ENCODE data around the gene RAB37. TPM values are rescaled to one million over a fixed set of nuclear protein-coding genes. Genes with fewer than 3 reads are reported as not detected.

Gene RAB37
- polyA plus RNA-seq, 1 experiment = 0.12 TPM

DNA sequence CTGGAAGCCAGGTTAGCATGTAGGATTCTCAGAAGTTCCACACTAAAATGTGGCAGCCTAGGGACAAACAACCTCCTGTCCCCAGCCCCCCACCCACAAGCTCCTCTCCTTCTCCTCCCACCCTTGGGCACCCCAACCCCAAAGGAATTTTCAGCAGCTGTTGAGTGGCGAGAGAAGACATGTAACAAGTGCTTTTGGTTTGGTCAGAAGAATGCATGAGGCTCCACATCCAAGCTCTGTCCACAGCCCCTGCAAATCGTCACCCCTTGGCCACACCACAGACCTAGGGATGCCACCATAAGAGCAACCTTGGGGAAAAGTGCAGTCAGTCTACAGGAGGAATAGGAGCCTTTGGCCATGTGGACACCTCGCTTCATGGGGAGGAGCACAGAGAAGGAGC lies 11.9 kb upstream of the RAB37 start:
- Histone ChIP-seq H3K36me3 (ENCODE audit: control insufficient read depth, insufficient read depth, low read length) (no peaks in the 10 kb centered on the region), H3K4me3 (ENCODE audit: low read depth, low read length) (no peak overlapping the region), H3K27me3 (ENCODE audit: control insufficient read depth, insufficient read depth, low read length) (no peaks in the 10 kb centered on the region)
- DNase-seq (ENCODE audit: low read depth) = no peak
- ChIA-PET POLR2A (no interaction called here), CTCF (no interaction called here)
- TF ChIP-seq, protein P1, sequence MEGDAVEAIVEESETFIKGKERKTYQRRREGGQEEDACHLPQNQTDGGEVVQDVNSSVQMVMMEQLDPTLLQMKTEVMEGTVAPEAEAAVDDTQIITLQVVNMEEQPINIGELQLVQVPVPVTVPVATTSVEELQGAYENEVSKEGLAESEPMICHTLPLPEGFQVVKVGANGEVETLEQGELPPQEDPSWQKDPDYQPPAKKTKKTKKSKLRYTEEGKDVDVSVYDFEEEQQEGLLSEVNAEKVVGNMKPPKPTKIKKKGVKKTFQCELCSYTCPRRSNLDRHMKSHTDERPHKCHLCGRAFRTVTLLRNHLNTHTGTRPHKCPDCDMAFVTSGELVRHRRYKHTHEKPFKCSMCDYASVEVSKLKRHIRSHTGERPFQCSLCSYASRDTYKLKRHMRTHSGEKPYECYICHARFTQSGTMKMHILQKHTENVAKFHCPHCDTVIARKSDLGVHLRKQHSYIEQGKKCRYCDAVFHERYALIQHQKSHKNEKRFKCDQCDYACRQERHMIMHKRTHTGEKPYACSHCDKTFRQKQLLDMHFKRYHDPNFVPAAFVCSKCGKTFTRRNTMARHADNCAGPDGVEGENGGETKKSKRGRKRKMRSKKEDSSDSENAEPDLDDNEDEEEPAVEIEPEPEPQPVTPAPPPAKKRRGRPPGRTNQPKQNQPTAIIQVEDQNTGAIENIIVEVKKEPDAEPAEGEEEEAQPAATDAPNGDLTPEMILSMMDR (IDR thresholded peaks at IDR 0.05; ENCODE audit: insufficient read depth, low read depth, low read length) = no peak

DNA sequence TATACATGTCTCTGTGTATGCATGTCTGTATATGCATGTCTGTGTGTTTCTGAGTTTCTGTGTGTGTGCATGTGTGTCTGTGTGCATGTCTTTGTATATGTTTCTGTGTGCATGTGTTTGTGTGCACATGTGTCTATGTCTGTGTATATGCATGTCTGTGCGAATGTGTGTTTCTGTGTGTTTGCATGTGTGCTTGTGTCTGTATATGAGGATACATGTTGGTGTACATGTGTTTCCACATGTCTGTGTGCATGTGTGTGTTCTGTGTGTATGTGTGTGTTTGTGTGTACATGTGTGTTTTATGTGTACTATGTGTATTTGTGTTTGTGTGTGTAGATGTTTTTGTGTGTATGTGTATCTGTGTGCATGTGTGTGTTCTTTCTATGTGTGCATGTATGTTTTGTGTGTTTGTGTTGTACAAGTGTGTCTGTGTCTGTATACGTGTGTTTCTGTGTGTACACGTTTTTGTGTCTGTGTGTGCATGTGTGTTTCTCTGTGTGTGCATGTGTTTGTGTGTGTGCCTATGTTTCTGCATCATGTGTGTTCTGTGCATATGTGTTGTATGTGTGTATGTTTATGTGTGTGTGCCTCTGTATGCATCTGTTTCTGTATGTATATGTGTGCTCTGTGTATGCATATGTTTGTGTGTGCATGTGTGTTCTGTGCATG lies 8.9 kb upstream of the RAB37 start:
- no peaks in the 10 kb centered on the region for H3K36me3 ChIP-seq (ENCODE audit: control insufficient read depth, insufficient read depth, low read length)
- no peak overlapping the region for H3K4me3 ChIP-seq (ENCODE audit: low read depth, low read length)
- POLR2A ChIA-PET = no interaction called here
- no peak for DNase-seq (ENCODE audit: low read depth)
- no peaks in the 10 kb centered on the region for H3K27me3 ChIP-seq (ENCODE audit: control insufficient read depth, insufficient read depth, low read length)
- TF ChIP-seq, protein P1 (IDR thresholded peaks at IDR 0.05; ENCODE audit: insufficient read depth, low read depth, low read length) = no peak
- CTCF ChIA-PET = no interaction called here

DNA sequence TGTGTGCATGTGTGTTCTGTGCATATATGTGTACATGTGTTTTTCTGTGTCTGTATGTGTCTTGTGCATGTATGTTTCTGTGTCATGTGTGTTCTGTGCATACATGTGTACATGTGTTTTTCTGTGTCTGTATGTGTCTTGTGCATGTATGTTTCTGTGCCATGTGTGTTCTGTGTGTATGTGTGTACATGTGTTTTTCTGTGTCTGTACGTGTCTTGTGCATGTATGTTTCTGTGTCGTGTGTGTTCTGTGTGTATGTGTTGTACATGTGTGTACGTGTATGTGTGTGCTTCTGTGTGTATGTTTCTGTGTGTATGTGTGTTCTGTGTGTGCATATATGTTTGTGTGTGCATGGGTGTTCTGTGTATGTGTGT lies 8.4 kb upstream of the RAB37 start:
- H3K27me3 ChIP-seq (ENCODE audit: control insufficient read depth, insufficient read depth, low read length) = no peaks in the 10 kb centered on the region
- TF ChIP-seq, protein P1 (IDR thresholded peaks at IDR 0.05; ENCODE audit: insufficient read depth, low read depth, low read length) = no peak
- no peak overlapping the region for H3K4me3 ChIP-seq (ENCODE audit: low read depth, low read length)
- ChIA-PET POLR2A (no interaction called here), CTCF (no interaction called here)
- no peaks in the 10 kb centered on the region for H3K36me3 ChIP-seq (ENCODE audit: control insufficient read depth, insufficient read depth, low read length)
- DNase-seq (ENCODE audit: low read depth) = no peak

DNA sequence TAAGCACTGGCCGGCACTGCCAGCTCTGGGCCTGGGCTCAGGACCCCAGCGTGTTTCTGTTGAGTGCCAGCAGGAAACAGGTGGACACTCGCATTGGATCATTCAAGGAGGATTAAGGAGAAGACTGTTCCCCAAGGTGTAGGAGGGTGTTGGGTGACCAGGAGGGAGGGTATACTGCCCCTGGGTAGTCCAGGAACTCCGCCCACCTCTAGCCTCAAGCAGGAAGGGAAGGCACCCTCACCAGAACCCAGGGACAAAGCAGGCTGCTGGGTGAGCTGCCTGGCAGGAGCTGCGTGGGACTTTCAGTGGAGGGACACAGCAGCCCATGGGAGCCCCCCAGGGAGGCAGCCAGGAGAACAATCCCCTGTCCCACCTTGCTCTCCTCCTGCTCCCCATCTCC lies 7.7 kb upstream of the RAB37 start:
- CTCF ChIA-PET = no interaction called here
- TF ChIP-seq, protein P1 (IDR thresholded peaks at IDR 0.05; ENCODE audit: insufficient read depth, low read depth, low read length) = no peak
- DNase-seq (ENCODE audit: low read depth) = no peak
- Histone ChIP-seq H3K36me3 (ENCODE audit: control insufficient read depth, insufficient read depth, low read length) (no peaks in the 10 kb centered on the region), H3K4me3 (ENCODE audit: low read depth, low read length) (no peak overlapping the region), H3K27me3 (ENCODE audit: control insufficient read depth, insufficient read depth, low read length) (no peaks in the 10 kb centered on the region; the same call in 1 of the 2 replicates)
- POLR2A ChIA-PET = no interaction called here

DNA sequence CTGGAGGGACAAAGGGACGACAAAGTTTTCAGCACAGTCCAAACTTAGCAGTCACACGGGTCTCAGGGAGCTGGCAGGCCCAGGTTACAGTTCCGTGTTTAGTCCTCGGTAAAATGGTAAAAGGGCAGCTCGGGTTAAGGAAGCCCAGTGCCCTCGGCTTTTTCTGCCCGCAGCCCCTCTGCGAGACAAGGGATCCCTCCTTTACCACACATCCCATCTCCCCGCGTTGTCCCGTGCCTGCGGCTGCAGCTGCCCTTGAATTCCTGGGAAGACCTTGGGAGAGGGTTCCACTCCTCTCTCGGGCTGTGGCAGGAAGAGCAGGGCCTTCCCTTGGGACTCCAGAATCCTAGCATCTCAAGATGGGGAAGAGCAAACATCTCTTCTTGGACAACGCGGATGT lies 7.2 kb upstream of the RAB37 start:
- TF ChIP-seq, protein P1 (IDR thresholded peaks at IDR 0.05; ENCODE audit: insufficient read depth, low read depth, low read length) = no peak
- ChIA-PET POLR2A (no interaction called here), CTCF (no interaction called here)
- no peaks in the 10 kb centered on the region; the same call in 1 of the 2 replicates for H3K27me3 ChIP-seq (ENCODE audit: control insufficient read depth, insufficient read depth, low read length)
- DNase-seq (ENCODE audit: low read depth) = no peak
- H3K36me3 ChIP-seq (ENCODE audit: control insufficient read depth, insufficient read depth, low read length) = no peaks in the 10 kb centered on the region
- no peak overlapping the region for H3K4me3 ChIP-seq (ENCODE audit: low read depth, low read length)
